Neuronal stem cell (in vitro differentiated cells): ENCODE measurements around the gene NCR3LG1.

Experiments used
- DNase-seq: peaks from one replicate; pipeline ENCODE4 v3.0.0-alpha.2; 2013; ENCODE audit warnings: low spot score
- H2AFZ ChIP-seq: one replicate; pipeline ENCODE4 v1.6.1; 2013; ENCODE audit warnings: mild to moderate bottlenecking, low read length, inconsistent platforms
- H2AK5ac ChIP-seq: 2 replicates; pipeline ENCODE4 v1.6.1; 2013; ENCODE audit warnings: low read depth, mild to moderate bottlenecking, inconsistent platforms, low read length, moderate library complexity, mixed read lengths
- H2BK120ac ChIP-seq: 2 replicates; pipeline ENCODE4 v1.6.1; 2013; ENCODE audit warnings: low read depth, mild to moderate bottlenecking, inconsistent platforms, low read length, moderate library complexity, mixed read lengths
- H2BK12ac ChIP-seq: one replicate; pipeline ENCODE4 v1.6.1; 2013; ENCODE audit warnings: low read length, inconsistent platforms
- H2BK15ac ChIP-seq: 2 replicates; pipeline ENCODE4 v1.6.1; 2013; ENCODE audit warnings: mild to moderate bottlenecking, low read length, inconsistent platforms, mixed read lengths
- H2BK5ac ChIP-seq: one replicate; pipeline ENCODE4 v1.6.1; 2013; ENCODE audit warnings: inconsistent platforms, mild to moderate bottlenecking, low read length, moderate library complexity
- H3K14ac ChIP-seq: one replicate; pipeline ENCODE4 v1.6.1; 2013; ENCODE audit warnings: low read length, inconsistent platforms
- H3K18ac ChIP-seq: 2 replicates; pipeline ENCODE4 v1.6.1; 2013; ENCODE audit warnings: low read length, inconsistent platforms
- H3K23ac ChIP-seq: 2 replicates; pipeline ENCODE4 v1.6.1; 2013; ENCODE audit warnings: low read depth, mild to moderate bottlenecking, mixed read lengths, low read length, inconsistent platforms; ENCODE audit not compliant: poor library complexity
- H3K27ac ChIP-seq: replicated peaks from 3 replicates; pipeline ENCODE4 v1.5.1; 2013; ENCODE audit warnings: low read length, inconsistent platforms
- H3K27me3 ChIP-seq, 3 experiments: 2 replicates each; pipeline ENCODE4 v1.6.1; 2013; ENCODE audit warnings: low read length in 3 of 3, mild to moderate bottlenecking in 2 of 3, inconsistent platforms in 1 of 3, low read depth in 1 of 3, mixed read lengths in 1 of 3, moderate library complexity in 1 of 3; ENCODE audit not compliant: control insufficient read depth in 3 of 3, insufficient read depth in 3 of 3
- H3K36me3 ChIP-seq, 2 donors: replicated peaks in 1 of 2; 2 replicates each; pipeline ENCODE4 v1.6.1; 2013; ENCODE audit warnings: low read length in 2 of 2; ENCODE audit not compliant: control insufficient read depth in 2 of 2, insufficient read depth in 2 of 2
- H3K4ac ChIP-seq: 2 replicates; pipeline ENCODE4 v1.6.1; 2013; ENCODE audit warnings: inconsistent platforms, mild to moderate bottlenecking, low read length, moderate library complexity
- H3K4me1 ChIP-seq, 2 donors: 1 replicate in 1 of 2; 2 replicates in 1 of 2; pipeline ENCODE4 v1.6.1; 2013; ENCODE audit warnings: low read length in 2 of 2, low read depth in 1 of 2; ENCODE audit not compliant: control insufficient read depth in 2 of 2, insufficient read depth in 1 of 2
- H3K4me2 ChIP-seq: one replicate; pipeline ENCODE4 v1.6.1; 2013; ENCODE audit warnings: mild to moderate bottlenecking, low read length, inconsistent platforms; ENCODE audit not compliant: insufficient read depth, poor library complexity, severe bottlenecking
- H3K4me3 ChIP-seq, 2 donors: 2 replicates each; pipeline ENCODE4 v1.5.1; 2013; ENCODE audit warnings: low read length in 2 of 2, mild to moderate bottlenecking in 2 of 2, inconsistent platforms in 1 of 2, moderate library complexity in 1 of 2
- H3K79me1 ChIP-seq: one replicate; pipeline ENCODE4 v1.6.1; 2013; ENCODE audit warnings: low read depth, mild to moderate bottlenecking, inconsistent platforms, low read length, moderate library complexity
- H3K9ac ChIP-seq: one replicate; pipeline ENCODE4 v1.6.1; 2013; ENCODE audit warnings: mild to moderate bottlenecking, low read depth, low read length, inconsistent platforms; ENCODE audit not compliant: poor library complexity
- H3K9me3 ChIP-seq, 2 donors: replicated peaks in 1 of 2; 2 replicates each; pipeline versions ENCODE3 to v1.6.1; 2013; ENCODE audit warnings: low read length in 2 of 2, mild to moderate bottlenecking in 2 of 2, inconsistent platforms in 1 of 2, low read depth in 1 of 2, mixed read lengths in 1 of 2, moderate library complexity in 1 of 2; ENCODE audit not compliant: control insufficient read depth in 2 of 2, insufficient read depth in 1 of 2
- H4K8ac ChIP-seq: one replicate; pipeline ENCODE4 v1.6.1; 2013; ENCODE audit warnings: low read depth, mild to moderate bottlenecking, inconsistent platforms, low read length, moderate library complexity
- H4K91ac ChIP-seq: one replicate; pipeline ENCODE4 v1.6.1; 2013; ENCODE audit warnings: low read length, low read depth, mild to moderate bottlenecking, inconsistent platforms; ENCODE audit not compliant: poor library complexity
- whole genome bisulfite sequencing, 2 donors: extraction: QIAGEN DNeasy Blood & Tissue Kit; methylation state at CpG; one replicate each; pipeline ENCODE4 v1.1.7; 2013; ENCODE audit warnings: missing lambda C conversion rate in 2 of 2, mixed read lengths in 1 of 2; ENCODE audit not compliant: insufficient read length in 2 of 2, insufficient replicate concordance in 1 of 2; ENCODE audit errors: extremely low coverage in 2 of 2; 5-methylcytosine and 5-hydroxymethylcytosine counted together

Gene NCR3LG1

DNA sequence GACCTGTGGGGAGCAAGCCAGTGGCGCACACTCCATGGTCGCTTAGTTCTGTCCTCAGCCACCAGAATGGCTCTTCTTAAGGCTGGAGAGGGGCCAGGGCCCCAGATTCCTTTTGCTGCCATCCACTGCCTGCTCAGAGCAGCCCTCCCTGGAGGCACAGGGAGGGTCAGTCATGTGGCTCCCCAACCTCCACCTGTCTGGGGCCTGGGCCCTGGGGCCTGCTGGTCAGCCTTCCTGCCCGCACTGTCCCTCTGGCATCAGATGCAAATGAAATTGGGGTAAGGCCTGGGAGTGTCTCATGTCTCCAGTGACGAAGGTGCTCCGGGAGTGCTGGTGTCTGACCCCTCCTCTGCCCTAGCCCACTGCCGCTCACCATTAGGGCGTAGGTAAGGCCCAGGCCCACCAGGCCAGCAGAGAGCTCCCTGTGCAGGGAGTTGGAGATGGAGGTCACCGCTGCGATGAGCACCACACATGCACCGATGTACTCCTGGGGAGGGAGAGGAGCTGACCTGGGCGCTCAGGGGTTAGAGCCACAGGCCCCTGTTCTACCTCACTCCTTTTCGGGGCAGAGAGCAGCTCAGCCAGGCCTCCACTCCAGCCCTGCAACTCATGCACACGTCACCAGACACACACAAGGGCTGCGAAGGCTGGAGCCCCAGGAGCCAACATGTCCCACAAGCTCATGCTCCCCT is 45.9 kb downstream of the NCR3LG1 start:
- H3K79me1 ChIP-seq, result no peaks in the 10 kb centered on the region
- H3K4me3 ChIP-seq, result no peak overlapping the region
- no peak overlapping the region for H2AFZ ChIP-seq
- no peaks in the 10 kb centered on the region for H3K4me1 ChIP-seq
- H2BK12ac ChIP-seq, result no peak overlapping the region
- H4K8ac ChIP-seq, result no peak overlapping the region
- H2BK5ac ChIP-seq, result no peak overlapping the region
- H3K36me3 ChIP-seq, result no peaks in the 10 kb centered on the region
- H3K14ac ChIP-seq, result no peak overlapping the region
- H2BK15ac ChIP-seq, result peak overlapping the region; percentile 50
- H3K9ac ChIP-seq, result no peak overlapping the region
- no peak overlapping the region for H3K4ac ChIP-seq
- peak overlapping the region; percentile 74 for H2AK5ac ChIP-seq
- H2BK120ac ChIP-seq, result no peak overlapping the region
- H3K18ac ChIP-seq, result peak overlapping the region; percentile 88
- H3K27me3 ChIP-seq, result peaks cover 0 to 34% (median 0%) of the 10 kb centered on the region in 3 experiments
- no peak overlapping the region for H4K91ac ChIP-seq
- no peaks in the 10 kb centered on the region for H3K9me3 ChIP-seq
- no peak for DNase-seq
- no peak overlapping the region for H3K27ac ChIP-seq
- no CpG with 5 or more reads among the region's 14 CpGs for WGBS, 2 donors
- no peak overlapping the region for H3K4me2 ChIP-seq
- peak overlapping the region; percentile 68 for H3K23ac ChIP-seq

- no peak overlapping the region for H3K14ac ChIP-seq
- H4K8ac ChIP-seq, result no peak overlapping the region
- H2BK120ac ChIP-seq, result no peak overlapping the region
- no peaks in the 10 kb centered on the region for H3K9me3 ChIP-seq
- DNase-seq, result no peak
- H3K9ac ChIP-seq, result no peak overlapping the region
- no peak overlapping the region for H3K4me3 ChIP-seq
- H2AFZ ChIP-seq, result no peak overlapping the region
- no peak overlapping the region for H2BK12ac ChIP-seq
- H3K4me1 ChIP-seq, result no peaks in the 10 kb centered on the region
- H4K91ac ChIP-seq, result no peak overlapping the region
- H3K27ac ChIP-seq, result no peak overlapping the region
- no peaks in the 10 kb centered on the region for H3K36me3 ChIP-seq
- no peak overlapping the region for H2BK5ac ChIP-seq
- H3K79me1 ChIP-seq, result no peaks in the 10 kb centered on the region
- H3K4ac ChIP-seq, result no peak overlapping the region
- H3K27me3 ChIP-seq, result peaks cover 0 to 27% (median 0%) of the 10 kb centered on the region in 3 experiments
- H3K23ac ChIP-seq, result no peak overlapping the region
- H3K4me2 ChIP-seq, result no peak overlapping the region
- H2AK5ac ChIP-seq, result no peak overlapping the region
- no peak overlapping the region for H2BK15ac ChIP-seq
- no peak overlapping the region for H3K18ac ChIP-seq
Measured at GRCh38 chr11:17399236-17399635, 47.6 kb downstream of the NCR3LG1 start.

- H3K4me2 ChIP-seq, result no peak overlapping the region
- no peaks in the 10 kb centered on the region for H3K4me1 ChIP-seq
- H3K9ac ChIP-seq, result no peak overlapping the region
- H3K27ac ChIP-seq, result no peak overlapping the region
- H3K18ac ChIP-seq, result no peak overlapping the region
- no peak overlapping the region for H2BK5ac ChIP-seq
- H4K8ac ChIP-seq, result no peak overlapping the region
- H3K4ac ChIP-seq, result no peak overlapping the region
- no peaks in the 10 kb centered on the region for H3K9me3 ChIP-seq
- H3K4me3 ChIP-seq, result no peak overlapping the region
- no peaks in the 10 kb centered on the region for H3K79me1 ChIP-seq
- WGBS, 2 donors, result no CpG with 5 or more reads among the region's 19 CpGs
- H4K91ac ChIP-seq, result no peak overlapping the region
- no peak overlapping the region for H3K14ac ChIP-seq
- no peak overlapping the region for H2BK12ac ChIP-seq
- no peak overlapping the region for H3K23ac ChIP-seq
- peaks cover 0 to 23% (median 0%) of the 10 kb centered on the region in 3 experiments for H3K27me3 ChIP-seq
- no peak overlapping the region for H2AFZ ChIP-seq
- no peak overlapping the region for H2AK5ac ChIP-seq
- no peak for DNase-seq
- no peaks in the 10 kb centered on the region for H3K36me3 ChIP-seq
- H2BK15ac ChIP-seq, result no peak overlapping the region
- H2BK120ac ChIP-seq, result no peak overlapping the region
Measured at GRCh38 chr11:17400048-17400775, 48.6 kb downstream of the NCR3LG1 start.

DNA sequence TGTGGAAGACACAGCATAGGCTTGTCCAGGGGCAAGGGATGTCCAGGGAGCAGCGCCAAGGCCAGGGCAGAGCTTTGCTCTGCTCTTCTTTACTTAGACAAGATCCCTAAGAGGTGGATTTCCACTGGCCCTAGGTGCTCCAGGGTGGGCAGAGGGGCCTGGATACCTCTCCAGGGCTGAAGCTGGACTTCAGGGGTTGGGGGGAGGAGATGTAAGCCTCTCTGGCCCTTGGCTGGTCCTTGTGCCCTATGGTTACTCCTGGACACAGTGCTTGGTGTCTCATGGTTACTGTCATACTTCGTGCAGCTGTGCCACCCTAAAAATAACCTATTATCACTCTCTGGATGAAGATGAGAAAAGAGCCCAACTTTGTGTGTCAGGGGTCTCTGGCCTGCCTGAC is 49.7 kb downstream of the NCR3LG1 start:
- Histone ChIP-seq H3K4me3 (no peak overlapping the region), H2BK15ac (no peak overlapping the region), H3K27ac (no peak overlapping the region), H3K4me2 (no peak overlapping the region), H2BK120ac (no peak overlapping the region), H3K9me3 (no peaks in the 10 kb centered on the region), H2BK5ac (no peak overlapping the region), H3K36me3 (no peaks in the 10 kb centered on the region), H3K23ac (no peak overlapping the region), H3K4me1 (no peaks in the 10 kb centered on the region), H3K18ac (no peak overlapping the region), H3K9ac (no peak overlapping the region), H2AK5ac (no peak overlapping the region), H2BK12ac (no peak overlapping the region), H3K4ac (no peak overlapping the region), H3K79me1 (no peaks in the 10 kb centered on the region), H4K8ac (no peak overlapping the region), H2AFZ (no peak overlapping the region), H3K14ac (no peak overlapping the region), H4K91ac (no peak overlapping the region), H3K27me3 (peaks cover 0 to 25% (median 0%) of the 10 kb centered on the region in 3 experiments)
- WGBS, 2 donors, result no CpG with 5 or more reads among the region's 2 CpGs
- no peak for DNase-seq
